A673 (cell line): Measurements from ENCODE around the gene PCGF2. TPM values are rescaled to one million over a fixed set of nuclear protein-coding genes. Genes with fewer than 3 reads are reported as not detected.
A peak's percentile ranks its signal among the peaks of the same experiment; 100 is the strongest.

Experiments
- BruUV-seq: library from RNA; stranded (reverse); fragments of 400-500 nt; replicated peaks from 2 replicates; lab custom pipeline; 2021; lab: Mats Ljungman, UMichigan
- CTCF ChIA-PET: fragments of 300-600 bp; sonication (Branson Sonifier 250); formaldehyde crosslinking; loops from one replicate; lab custom pipeline; 2022; ENCODE audit warnings: antibody characterized with exemption; lab: Charles Lee
- POLR2A ChIA-PET: fragments of 300-600 bp; sonication (Branson Sonifier 250); formaldehyde crosslinking; loops from one replicate; lab custom pipeline; 2022; ENCODE audit warnings: antibody characterized with exemption; ENCODE audit not compliant: low non-redundant PET; lab: Charles Lee
- DNase-seq: peaks from one replicate; pipeline ENCODE4 v3.0.0-alpha.2; 2015; ENCODE audit warnings: low spot score
- H3K27ac ChIP-seq: fragments of 200-600 bp; sonication (generic); 2 replicates; pipeline ENCODE4 v1.5.1; 2016; ENCODE audit warnings: mixed run types, low read depth, mild to moderate bottlenecking, mixed read lengths, antibody characterized with exemption, low read length; ENCODE audit not compliant: poor library complexity, severe bottlenecking
- H3K27me3 ChIP-seq: fragments of 200-600 bp; sonication (generic); replicated peaks from 2 replicates; pipeline ENCODE4 v1.6.1; 2017; ENCODE audit warnings: mixed run types, low read depth, mild to moderate bottlenecking, mixed read lengths, antibody characterized with exemption, low read length; ENCODE audit not compliant: insufficient read depth, poor library complexity
- H3K36me3 ChIP-seq: fragments of 200-600 bp; sonication (generic); 2 replicates; pipeline ENCODE4 v1.6.1; 2016; ENCODE audit warnings: mixed run types, mild to moderate bottlenecking, mixed read lengths, antibody characterized with exemption, low read length; ENCODE audit not compliant: insufficient read depth, poor library complexity, severe bottlenecking
- H3K4me1 ChIP-seq: fragments of 200-600 bp; sonication (generic); 2 replicates; pipeline ENCODE4 v1.6.1; 2017; ENCODE audit warnings: mixed run types, mild to moderate bottlenecking, mixed read lengths, antibody characterized with exemption, low read length; ENCODE audit not compliant: insufficient read depth, poor library complexity, severe bottlenecking
- H3K4me3 ChIP-seq: fragments of 200-600 bp; sonication (generic); 2 replicates; pipeline ENCODE4 v1.5.1; 2016; ENCODE audit warnings: low read depth, mixed run types, mild to moderate bottlenecking, mixed read lengths, low read length; ENCODE audit not compliant: poor library complexity, severe bottlenecking
- H3K9me3 ChIP-seq: fragments of 200-600 bp; sonication (generic); 2 replicates; pipeline ENCODE4 v1.6.1; 2016; ENCODE audit warnings: mixed run types, low read depth, mild to moderate bottlenecking, mixed read lengths, antibody characterized with exemption, low read length; ENCODE audit not compliant: poor library complexity, severe bottlenecking
- EZH2 ChIP-seq: fragments of 200-600 bp; sonication (generic); IDR thresholded peaks from 2 replicates; pipeline ENCODE4 v1.6.1; 2017; ENCODE audit warnings: borderline replicate concordance, low read depth, mild to moderate bottlenecking, mixed read lengths, antibody characterized with exemption, low read length; ENCODE audit not compliant: poor library complexity, severe bottlenecking
- intact Hi-C: fragments of 100-400 bp; cut with micrococcal nuclease; formaldehyde crosslinking; loops from one replicate; pipeline ENCODE4 v1.10.0; 2022; ENCODE audit not compliant: unreplicated experiment
- total RNA-seq: library from RNA; stranded (reverse); gene quantifications from 2 replicates; pipeline ENCODE4 v1.2.3, GENCODE V29; 2021
- TF ChIP-seq, protein P1 (sequence below): fragments of 300-800, 200-600 bp; sonication (generic); conservative IDR thresholded peaks from 2 replicates; pipeline ENCODE4 v1.5.1; 2017; ENCODE audit warnings: low read depth, mild to moderate bottlenecking, antibody characterized with exemption, low read length, moderate library complexity, mixed read lengths

Gene PCGF2
- total RNA-seq, 1 experiment from 2014 or later: 34.4 TPM

DNA sequence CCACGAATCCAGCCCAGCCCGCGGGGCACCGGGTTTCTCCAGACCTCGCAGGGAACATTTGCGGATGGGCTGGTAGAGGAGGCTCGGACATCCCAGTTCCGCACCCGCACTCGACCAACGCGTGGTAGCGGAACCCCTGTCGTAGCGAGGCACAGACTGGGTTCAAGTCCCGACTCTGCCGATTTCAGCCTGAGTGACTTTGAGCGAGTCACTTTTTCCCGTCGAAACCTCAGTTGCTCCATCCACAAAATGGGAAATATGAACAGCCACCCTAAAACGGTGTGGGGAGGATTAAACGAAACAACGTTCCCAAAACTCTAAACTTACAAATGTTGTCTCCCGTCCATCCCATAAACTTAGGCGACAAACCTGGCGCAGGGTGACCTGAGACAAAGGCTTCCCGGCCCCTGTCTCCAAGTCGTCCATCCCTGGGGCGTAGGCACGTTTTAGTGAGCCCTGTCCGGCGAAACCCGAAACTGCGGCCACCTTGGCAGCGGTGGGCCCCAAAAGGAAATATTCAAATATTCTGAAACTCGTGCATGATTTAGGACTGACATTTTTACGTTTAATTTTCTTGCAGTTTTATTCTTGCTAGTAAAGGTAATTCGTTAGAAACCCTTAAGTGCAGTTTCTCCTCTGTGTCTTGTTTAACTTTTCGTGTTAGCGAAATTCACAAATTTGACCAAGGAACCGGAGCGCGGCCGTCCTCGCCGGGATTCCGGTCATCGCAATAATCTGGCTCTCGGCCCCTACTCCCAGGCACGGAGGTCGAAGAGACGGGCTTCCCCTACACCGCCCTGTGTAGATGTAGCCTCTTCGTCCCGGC, 45.0 kb downstream of the PCGF2 start:
- no TSS peak for BruUV-seq
- Histone ChIP-seq H3K4me1 (no peaks in the 10 kb centered on the region), H3K36me3 (peaks cover 4% of the 10 kb centered on the region), H3K4me3 (peak overlapping the region; percentile 71), H3K9me3 (no peaks in the 10 kb centered on the region), H3K27me3 (no peaks in the 10 kb centered on the region), H3K27ac (peak overlapping the region; percentile 57)
- intact Hi-C loops: no loop called here
- no peak for DNase-seq
- CTCF ChIA-PET: no interaction called here
- TF ChIP-seq, protein P1, sequence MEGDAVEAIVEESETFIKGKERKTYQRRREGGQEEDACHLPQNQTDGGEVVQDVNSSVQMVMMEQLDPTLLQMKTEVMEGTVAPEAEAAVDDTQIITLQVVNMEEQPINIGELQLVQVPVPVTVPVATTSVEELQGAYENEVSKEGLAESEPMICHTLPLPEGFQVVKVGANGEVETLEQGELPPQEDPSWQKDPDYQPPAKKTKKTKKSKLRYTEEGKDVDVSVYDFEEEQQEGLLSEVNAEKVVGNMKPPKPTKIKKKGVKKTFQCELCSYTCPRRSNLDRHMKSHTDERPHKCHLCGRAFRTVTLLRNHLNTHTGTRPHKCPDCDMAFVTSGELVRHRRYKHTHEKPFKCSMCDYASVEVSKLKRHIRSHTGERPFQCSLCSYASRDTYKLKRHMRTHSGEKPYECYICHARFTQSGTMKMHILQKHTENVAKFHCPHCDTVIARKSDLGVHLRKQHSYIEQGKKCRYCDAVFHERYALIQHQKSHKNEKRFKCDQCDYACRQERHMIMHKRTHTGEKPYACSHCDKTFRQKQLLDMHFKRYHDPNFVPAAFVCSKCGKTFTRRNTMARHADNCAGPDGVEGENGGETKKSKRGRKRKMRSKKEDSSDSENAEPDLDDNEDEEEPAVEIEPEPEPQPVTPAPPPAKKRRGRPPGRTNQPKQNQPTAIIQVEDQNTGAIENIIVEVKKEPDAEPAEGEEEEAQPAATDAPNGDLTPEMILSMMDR: no peak
- no peak for TF ChIP-seq EZH2
- POLR2A ChIA-PET: no interaction called here

DNA sequence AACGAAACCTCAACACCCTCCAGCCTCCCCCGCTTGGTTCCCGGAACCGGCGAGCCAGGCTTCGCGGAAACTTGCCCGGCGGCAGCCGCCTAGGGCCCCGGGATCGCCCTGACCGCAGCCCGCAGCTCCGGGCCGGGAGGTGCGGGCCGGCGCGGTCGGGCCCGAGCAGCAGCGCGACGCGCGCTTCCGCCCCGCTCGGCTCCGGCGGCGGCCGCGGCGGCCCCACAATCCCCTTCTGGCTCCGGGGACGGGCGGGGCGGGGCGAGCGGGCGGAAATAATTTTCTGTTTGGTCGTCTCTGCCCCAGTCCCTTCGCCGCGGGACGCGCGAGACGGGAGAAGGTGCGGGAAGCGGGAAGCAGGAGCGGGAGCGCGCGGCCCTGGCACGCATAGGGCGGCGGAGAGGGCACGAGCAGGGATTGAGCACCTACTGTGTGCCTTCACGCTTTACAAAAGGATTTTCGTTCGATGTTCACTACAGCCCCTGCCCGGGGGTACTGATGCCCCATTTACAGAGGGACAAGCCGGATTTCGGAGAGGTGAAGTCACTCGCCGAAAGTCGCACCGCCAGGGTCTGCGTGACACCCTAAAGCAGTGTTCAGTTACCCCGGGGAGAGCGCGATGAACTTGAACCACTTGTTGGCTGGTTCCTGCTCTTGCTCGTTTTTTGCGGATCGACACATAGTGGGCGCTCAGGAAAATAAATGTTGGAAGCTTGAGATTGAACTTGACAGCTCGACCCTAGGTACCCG, 45.8 kb downstream of the PCGF2 start:
- Histone ChIP-seq H3K9me3 (no peaks in the 10 kb centered on the region), H3K27ac (peak overlapping the region; percentile 57), H3K4me3 (peak overlapping the region; percentile 71), H3K4me1 (no peaks in the 10 kb centered on the region), H3K36me3 (no peaks in the 10 kb centered on the region), H3K27me3 (no peaks in the 10 kb centered on the region)
- BruUV-seq: no TSS peak
- intact Hi-C loops: no loop called here
- no peak for TF ChIP-seq EZH2
- TF ChIP-seq, protein P1: no peak
- ChIA-PET CTCF (no interaction called here), POLR2A (no interaction called here)
- peak; percentile 87 for DNase-seq

DNA sequence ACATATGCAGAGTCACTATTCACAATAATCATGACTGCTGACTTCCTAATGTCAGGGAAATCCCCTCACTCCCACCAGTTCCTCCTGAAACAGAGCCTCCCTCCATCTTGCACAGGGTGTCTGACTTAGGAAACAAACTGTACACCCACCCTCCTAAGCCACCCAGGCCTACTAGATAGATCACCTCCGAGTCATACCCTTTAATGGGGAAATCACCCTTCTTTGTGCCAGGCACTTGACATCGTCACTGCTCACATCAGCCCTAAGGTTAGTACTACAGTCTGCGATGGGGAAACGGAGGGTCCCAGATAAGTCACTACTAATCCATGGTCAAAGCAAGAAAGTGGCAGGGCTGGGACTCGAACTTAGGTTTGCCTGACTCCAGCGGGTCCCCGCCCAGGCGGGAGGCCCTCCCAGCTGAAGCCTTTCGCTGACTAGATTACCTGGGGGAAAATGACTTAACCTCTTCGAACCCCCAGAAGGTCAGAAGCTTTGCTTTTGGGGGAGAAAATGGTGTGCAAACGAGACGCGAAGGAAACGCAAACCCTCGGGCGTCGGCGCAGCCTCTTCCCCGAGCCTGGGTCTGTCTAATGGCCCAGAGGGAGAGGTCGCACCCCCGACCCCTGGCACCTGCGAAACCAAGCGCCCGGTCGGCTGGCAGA, 46.5 kb downstream of the PCGF2 start:
- no peaks in the 10 kb centered on the region for H3K27me3 ChIP-seq
- peak overlapping the region; percentile 21 for H3K27ac ChIP-seq
- H3K9me3 ChIP-seq: no peaks in the 10 kb centered on the region
- no TSS peak for BruUV-seq
- ChIA-PET CTCF (no interaction called here), POLR2A (interaction anchor here (0.6 kb wide), 1 partner anchor 152 kb away, joined by 3 read pairs; no protein-coding TSS in a partner anchor)
- intact Hi-C loops: no loop called here
- H3K4me1 ChIP-seq: no peaks in the 10 kb centered on the region
- no peaks in the 10 kb centered on the region for H3K36me3 ChIP-seq
- TF ChIP-seq EZH2: no peak
- TF ChIP-seq, protein P1: no peak
- peak; percentile 17 for DNase-seq
- H3K4me3 ChIP-seq: peak overlapping the region; percentile 71
